GM12878 (cell line): ENCODE data around the gene NIN. TPM values are rescaled to one million over a fixed set of nuclear protein-coding genes. Genes with fewer than 3 reads are reported as not detected.

ENCODE experiments used
- BCL11A ChIP-seq: IDR thresholded peaks from 2 replicates; pipeline ENCODE4 v1.6.1; 2011; ENCODE audit warnings: low read depth, low read length
- EGR1 ChIP-seq, 2 experiments: IDR thresholded peaks; 1 replicate in 1 of 2; 2 replicates in 1 of 2; pipeline ENCODE4 v1.6.1; 2011 to 2012; ENCODE audit warnings: low read depth in 2 of 2, low read length in 2 of 2, borderline replicate concordance in 1 of 2, mild to moderate bottlenecking in 1 of 2, moderate library complexity in 1 of 2
- ELK1 ChIP-seq: IDR thresholded peaks from 2 replicates; pipeline ENCODE4 v1.6.1; 2012; ENCODE audit warnings: low read depth, low read length, improper control_type of control experiment
- FOS ChIP-seq: IDR thresholded peaks from 3 replicates; pipeline ENCODE4 v1.6.1; 2011; ENCODE audit warnings: borderline replicate concordance; ENCODE audit not compliant: insufficient read length; ENCODE audit errors: extremely low read depth
- HDAC2 ChIP-seq: fragments of 200-600 bp; sonication (generic); IDR thresholded peaks from 2 replicates; pipeline ENCODE4 v1.6.1; 2017
- IRF5 ChIP-seq: fragments of 450-650 bp; IDR thresholded peaks from 2 replicates; pipeline ENCODE4 v1.6.1; 2017; ENCODE audit warnings: borderline replicate concordance
- KDM1A ChIP-seq: fragments of 200-600 bp; sonication (generic); IDR thresholded peaks from 2 replicates; pipeline ENCODE4 v1.6.1; 2016; ENCODE audit warnings: borderline replicate concordance
- MXI1 ChIP-seq: fragments of 150-350 bp; IDR thresholded peaks from 2 replicates; pipeline ENCODE4 v1.6.1; 2011; ENCODE audit warnings: low read depth, mild to moderate bottlenecking, inconsistent platforms, low read length, improper control_type of control experiment
- RAD51 ChIP-seq: fragments of 450-650 bp; IDR thresholded peaks from 2 replicates; pipeline ENCODE4 v1.6.1; 2016; ENCODE audit warnings: moderate library complexity, mild to moderate bottlenecking, inconsistent platforms
- RUNX3 ChIP-seq: IDR thresholded peaks from 2 replicates; pipeline ENCODE4 v1.6.1; 2012; ENCODE audit warnings: low read length, inconsistent platforms
- SKIL ChIP-seq: fragments of 450-650 bp; IDR thresholded peaks from 2 replicates; pipeline ENCODE4 v1.6.1; 2017; ENCODE audit warnings: mild to moderate bottlenecking, low read depth, inconsistent platforms; ENCODE audit not compliant: poor library complexity, severe bottlenecking
- SUPT20H ChIP-seq: IDR thresholded peaks from 2 replicates; pipeline ENCODE4 v1.6.1; 2011; ENCODE audit warnings: low read depth, mild to moderate bottlenecking, low read length, moderate library complexity, borderline replicate concordance; ENCODE audit not compliant: control insufficient read depth
- TAF1 ChIP-seq: IDR thresholded peaks from 2 replicates; pipeline ENCODE4 v1.6.1; 2011; ENCODE audit warnings: mild to moderate bottlenecking, low read depth, low read length, borderline replicate concordance
- TARDBP ChIP-seq: IDR thresholded peaks from 2 replicates; pipeline ENCODE4 v1.6.1; 2016; ENCODE audit warnings: borderline replicate concordance
- USF2 ChIP-seq: IDR thresholded peaks from 2 replicates; pipeline ENCODE4 v1.6.1; 2011; ENCODE audit warnings: low read depth, low read length, improper control_type of control experiment, borderline replicate concordance
- WRNIP1 ChIP-seq: IDR thresholded peaks from 2 replicates; pipeline ENCODE4 v1.6.1; 2011; ENCODE audit warnings: low read depth, low read length, improper control_type of control experiment, borderline replicate concordance
- YBX1 ChIP-seq: fragments of 450-650 bp; IDR thresholded peaks from 2 replicates; pipeline ENCODE4 v1.6.1; 2016; ENCODE audit warnings: antibody characterized with exemption
- ZNF217 ChIP-seq: fragments of 450-650 bp; IDR thresholded peaks from 2 replicates; pipeline ENCODE4 v1.6.1; 2017; ENCODE audit warnings: antibody characterized with exemption, mild to moderate bottlenecking
- ZNF24 ChIP-seq: fragments of 450-650 bp; IDR thresholded peaks from 2 replicates; pipeline ENCODE4 v1.6.1; 2017; ENCODE audit warnings: antibody characterized with exemption, mild to moderate bottlenecking
- ZNF274 ChIP-seq: IDR thresholded peaks from one replicate; pipeline ENCODE4 v1.8.0; 2011; ENCODE audit not compliant: insufficient read length, insufficient read depth
- ZNF384 ChIP-seq: IDR thresholded peaks from 2 replicates; pipeline ENCODE4 v1.6.1; 2012; ENCODE audit warnings: low read depth, mild to moderate bottlenecking, low read length, improper control_type of control experiment, borderline replicate concordance
- ZNF687 ChIP-seq: fragments of 450-650 bp; IDR thresholded peaks from 2 replicates; pipeline ENCODE4 v1.6.1; 2017; ENCODE audit warnings: mild to moderate bottlenecking, moderate library complexity
- polyA plus RNA-seq, 11 experiments: library from polyadenylated mRNA; depleted of rRNA in 4 of 11; unstranded in 6 of 11; stranded (reverse) in 5 of 11; fragments of >200 nt; fragmentation: Nextera tagmentation in 4 of 11; fragmentation: Illumina TruSeq in 1 of 11; extraction: Ambion mirVana in 4 of 11; extraction: Trizol in 1 of 11; gene quantifications; 1 replicate in 1 of 11; 2 replicates in 10 of 11; pipeline versions ENCODE4 v1.2.1 to v1.2.3, GENCODE V29; 2011 to 2016; ENCODE audit warnings: inconsistent platforms in 2 of 11, missing spikeins in 2 of 11, low read depth in 1 of 11
- total RNA-seq, 4 experiments: library from RNA; depleted of rRNA in 3 of 4; stranded (reverse); fragments of >200 nt in 3 of 4; fragmentation: Illumina TruSeq in 1 of 4; extraction: Trizol in 1 of 4; gene quantifications; 2 replicates each; pipeline versions ENCODE4 v1.2.1 to v1.2.3, GENCODE V29; 2013 to 2021

Gene NIN
- total and polyA plus RNA-seq, 10 of the 15 experiments (the other 5 are each of a cell fraction or from before 2014, with no cell fraction given): 16.2 to 135 (median 70.3) TPM

- TF ChIP-seq ELK1 (no peak), BCL11A (peak; percentile 84; the same call in 1 of the 2 replicates), ZNF24 (no peak), WRNIP1 (no peak), ZNF384 (peak; percentile 12; the same call in 1 of the 2 replicates), IRF5 (no peak), TARDBP (0 out of 2 replicates have a peak, but pooled peaks have one; percentile 27), KDM1A (no peak), YBX1 (no peak), TAF1 (no peak), HDAC2 (no peak), ZNF687 (peak; percentile 64; the same call in 1 of the 2 replicates), EGR1 (IDR thresholded peaks at IDR 0.05; ENCODE audit: borderline replicate concordance in 1 of 2, low read depth in 2 of 2, low read length in 2 of 2) (no peak), SKIL (peak; percentile 82), SUPT20H (no peak), FOS (no peak), ZNF274 (no peak), MXI1 (no peak), ZNF217 (peak; percentile 23; the same call in 1 of the 2 replicates), RUNX3 (peak; percentile 92), RAD51 (0 out of 2 replicates have a peak, but pooled peaks have one; percentile 18), USF2 (no peak)
These were observed 94.0 kb downstream of the NIN start (continued) for GRCh38 chr14:50736932-50737419.
